GM06990 (cell line): ENCODE results near the gene MRPL19.

Experiments
- DNase-seq: peaks from one replicate; pipeline ENCODE4 v3.0.0-alpha.2; 2011; ENCODE audit not compliant: insufficient read length; ENCODE audit errors: extremely low read depth
- H3K27me3 ChIP-seq: replicated peaks from 2 replicates; pipeline ENCODE4 v1.6.0; 2011; ENCODE audit warnings: low read length; ENCODE audit not compliant: control insufficient read depth, insufficient read depth
- H3K36me3 ChIP-seq: 2 replicates; pipeline ENCODE4 v1.5.1; 2011; ENCODE audit warnings: low read length; ENCODE audit not compliant: control insufficient read depth, insufficient read depth
- H3K4me3 ChIP-seq: replicated peaks from 2 replicates; pipeline ENCODE4 v1.5.1; 2011; ENCODE audit warnings: low read depth, mild to moderate bottlenecking, control low read depth, low read length
- TF ChIP-seq, protein P1 (sequence below): IDR thresholded peaks from 2 replicates; pipeline ENCODE4 v1.5.1; 2011; ENCODE audit warnings: low read length, control low read depth, mild to moderate bottlenecking, inconsistent platforms; ENCODE audit not compliant: insufficient read depth, poor library complexity, severe bottlenecking

Gene MRPL19

GRCh38 chr2:75616933-75617332 lies 29.6 kb upstream of the MRPL19 start:
- Histone ChIP-seq H3K36me3 (no peaks in the 10 kb centered on the region), H3K27me3 (no peaks in the 10 kb centered on the region; the same call in 1 of the 2 replicates), H3K4me3 (no peak overlapping the region)
- TF ChIP-seq, protein P1, sequence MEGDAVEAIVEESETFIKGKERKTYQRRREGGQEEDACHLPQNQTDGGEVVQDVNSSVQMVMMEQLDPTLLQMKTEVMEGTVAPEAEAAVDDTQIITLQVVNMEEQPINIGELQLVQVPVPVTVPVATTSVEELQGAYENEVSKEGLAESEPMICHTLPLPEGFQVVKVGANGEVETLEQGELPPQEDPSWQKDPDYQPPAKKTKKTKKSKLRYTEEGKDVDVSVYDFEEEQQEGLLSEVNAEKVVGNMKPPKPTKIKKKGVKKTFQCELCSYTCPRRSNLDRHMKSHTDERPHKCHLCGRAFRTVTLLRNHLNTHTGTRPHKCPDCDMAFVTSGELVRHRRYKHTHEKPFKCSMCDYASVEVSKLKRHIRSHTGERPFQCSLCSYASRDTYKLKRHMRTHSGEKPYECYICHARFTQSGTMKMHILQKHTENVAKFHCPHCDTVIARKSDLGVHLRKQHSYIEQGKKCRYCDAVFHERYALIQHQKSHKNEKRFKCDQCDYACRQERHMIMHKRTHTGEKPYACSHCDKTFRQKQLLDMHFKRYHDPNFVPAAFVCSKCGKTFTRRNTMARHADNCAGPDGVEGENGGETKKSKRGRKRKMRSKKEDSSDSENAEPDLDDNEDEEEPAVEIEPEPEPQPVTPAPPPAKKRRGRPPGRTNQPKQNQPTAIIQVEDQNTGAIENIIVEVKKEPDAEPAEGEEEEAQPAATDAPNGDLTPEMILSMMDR: no peak
- DNase-seq: no peak

DNA sequence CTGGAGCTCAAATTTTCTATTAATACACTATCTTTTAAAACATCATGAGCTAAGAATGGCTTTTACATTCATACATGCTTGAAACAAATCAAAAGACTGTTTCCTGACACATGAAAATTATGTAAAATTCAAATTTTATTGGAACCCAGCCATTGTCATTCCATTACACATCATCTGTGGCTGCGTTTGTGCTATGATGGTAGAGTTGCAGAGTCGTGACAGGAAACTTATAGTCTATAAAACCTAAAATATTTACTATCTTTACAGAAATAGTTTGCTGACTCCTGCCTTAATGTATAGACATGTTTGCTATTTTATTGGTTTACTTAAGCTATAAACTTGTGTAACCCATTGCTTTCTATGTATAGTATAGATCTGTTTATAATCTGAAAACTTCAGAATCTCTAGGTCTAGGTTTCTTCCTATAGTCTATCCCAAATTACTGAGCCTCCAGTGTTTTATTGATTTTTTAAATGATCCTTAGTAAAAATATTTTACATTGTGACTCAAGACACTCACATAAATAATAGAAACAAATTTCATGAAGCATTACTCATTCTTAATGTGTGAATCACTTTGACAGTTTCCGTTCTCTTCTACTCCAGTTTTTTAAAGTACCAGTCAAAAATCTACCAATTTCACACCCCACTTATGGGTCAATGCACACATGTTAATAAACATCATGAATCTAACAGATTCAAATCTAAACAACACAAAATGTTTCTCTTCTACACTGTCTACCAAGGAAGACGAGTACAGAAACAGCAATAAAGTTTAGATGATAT lies 26.4 kb upstream of the MRPL19 start:
- H3K4me3 ChIP-seq: no peak overlapping the region
- no peaks in the 10 kb centered on the region for H3K36me3 ChIP-seq
- no peak for DNase-seq
- TF ChIP-seq, protein P1: no peak
- no peaks in the 10 kb centered on the region; the same call in 1 of the 2 replicates for H3K27me3 ChIP-seq

DNA sequence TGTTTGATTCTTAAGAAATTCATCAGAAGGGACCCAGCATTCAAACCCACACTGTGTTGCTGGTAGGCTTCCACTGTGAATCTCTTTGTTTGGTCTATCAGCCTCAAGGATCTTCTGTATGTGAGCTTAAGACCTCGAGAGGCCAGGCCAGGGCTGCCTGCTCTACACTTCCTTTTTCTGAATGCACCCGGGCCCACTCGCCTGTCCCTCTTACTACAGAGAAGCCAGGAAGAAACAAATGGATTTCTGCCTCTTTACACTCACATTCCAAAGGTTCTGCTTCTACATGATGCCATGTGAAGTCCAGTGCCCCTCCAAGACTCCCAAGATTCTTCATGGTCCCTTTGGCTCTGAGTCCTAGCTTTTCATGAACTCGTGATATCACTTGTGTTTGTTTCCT lies 25.4 kb upstream of the MRPL19 start:
- TF ChIP-seq, protein P1: no peak
- no peak for DNase-seq

DNA sequence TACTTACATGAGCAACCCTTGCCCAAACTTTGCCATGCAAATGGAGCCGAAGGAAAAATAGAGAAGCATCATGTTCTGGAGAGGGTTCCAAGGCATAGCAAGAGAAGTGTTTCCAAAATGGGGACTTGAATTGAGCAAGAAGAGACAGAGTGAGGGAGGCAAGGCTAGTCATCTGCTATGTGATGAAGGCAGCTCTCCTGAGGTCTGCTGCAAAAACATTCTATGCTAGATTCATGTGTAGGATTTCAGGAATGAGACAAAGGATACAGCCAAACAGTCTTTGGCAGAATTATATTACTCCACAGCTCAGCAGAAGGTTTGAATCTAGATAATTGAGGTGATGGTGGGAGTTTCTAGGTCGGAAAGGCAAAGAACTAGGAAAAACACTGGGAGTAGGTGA lies 24.1 kb upstream of the MRPL19 start:
- Histone ChIP-seq H3K27me3 (peaks cover 2% of the 10 kb centered on the region), H3K4me3 (no peak overlapping the region), H3K36me3 (no peaks in the 10 kb centered on the region)
- DNase-seq: no peak
- TF ChIP-seq, protein P1: no peak

More for the DNA sequence above, 25.4 kb upstream of the MRPL19 start:
- Histone ChIP-seq H3K36me3 (no peaks in the 10 kb centered on the region), H3K4me3 (no peak overlapping the region), H3K27me3 (no peaks in the 10 kb centered on the region; the same call in none of the 2 replicates)

GRCh38 chr2:75622929-75623328 lies 23.7 kb upstream of the MRPL19 start:
- DNase-seq: no peak
- TF ChIP-seq, protein P1: no peak
- H3K36me3 ChIP-seq: no peaks in the 10 kb centered on the region
- H3K4me3 ChIP-seq: no peak overlapping the region
- peaks cover 2% of the 10 kb centered on the region for H3K27me3 ChIP-seq
